Aorta (tissue), 5 donors: Measurements from ENCODE around the gene CSF1R. TPM values are rescaled to one million over a fixed set of nuclear protein-coding genes. Genes with fewer than 3 reads are reported as not detected.
A peak's percentile ranks its signal among the peaks of the same experiment; 100 is the strongest.
"Not testable (repeated sequence)": the region's sequence is repeated elsewhere in the genome, so short reads cannot be mapped to it uniquely, and the experiment has no call there.

Source experiments
- ATAC-seq: fragments of 200-7000 bp; cut with Tn5 transposase; one replicate; pipeline ENCODE4 v1.9.1; 2022; ENCODE audit warnings: moderate library complexity; ENCODE audit not compliant: low FRiP score
- DNase-seq, 2 donors: peaks; one replicate each; pipeline ENCODE4 v3.0.0-alpha.2; 2020
- H3K27ac ChIP-seq, 2 donors: one replicate each; pipeline ENCODE4 v1.5.1; 2013; ENCODE audit warnings: low read length in 2 of 2, mild to moderate bottlenecking in 2 of 2, moderate library complexity in 2 of 2, control low read depth in 1 of 2, inconsistent platforms in 1 of 2, low read depth in 1 of 2
- H3K27me3 ChIP-seq, 2 donors: one replicate each; pipeline ENCODE4 v1.6.1; 2013; ENCODE audit warnings: control low read depth in 1 of 2, low read length in 1 of 2, mild to moderate bottlenecking in 1 of 2, moderate library complexity in 1 of 2; ENCODE audit not compliant: insufficient read depth in 2 of 2, control insufficient read depth in 1 of 2
- H3K36me3 ChIP-seq, 2 donors: one replicate each; pipeline ENCODE4 v1.6.1; 2013; ENCODE audit warnings: control low read depth in 1 of 2, low read length in 1 of 2, mild to moderate bottlenecking in 1 of 2; ENCODE audit not compliant: insufficient read depth in 2 of 2, control insufficient read depth in 1 of 2
- H3K4me1 ChIP-seq, 2 donors: one replicate each; pipeline ENCODE4 v1.6.1; 2013; ENCODE audit warnings: low read length in 2 of 2, control low read depth in 1 of 2, mild to moderate bottlenecking in 1 of 2, moderate library complexity in 1 of 2; ENCODE audit not compliant: insufficient read depth in 2 of 2, control insufficient read depth in 1 of 2
- H3K4me3 ChIP-seq, 2 donors: one replicate each; pipeline ENCODE4 v1.5.1; 2013; ENCODE audit warnings: low read length in 2 of 2, control low read depth in 1 of 2, mild to moderate bottlenecking in 1 of 2
- H3K9me3 ChIP-seq: one replicate; pipeline ENCODE4 v1.6.1; 2013; ENCODE audit warnings: mild to moderate bottlenecking, low read length; ENCODE audit not compliant: control insufficient read depth
- WGBS, 2 donors: extraction: QIAGEN DNeasy Blood & Tissue Kit; methylation state at CpG; one replicate each; pipeline ENCODE4 v1.1.7; 2013; 5-methylcytosine and 5-hydroxymethylcytosine counted together
- intact Hi-C, 2 donors: fragments of 100-400 bp; cut with DNase I; formaldehyde crosslinking; loops; one replicate each; pipeline versions ENCODE4 v1.14.2 to v1.15.0; 2022
- polyA plus RNA-seq, 2 donors: library from polyadenylated mRNA; stranded (reverse); fragments of 200-250 nt; gene quantifications; one replicate each; pipeline ENCODE4 v1.2.3, GENCODE V29; 2013
- total RNA-seq, 2 donors: library from RNA; stranded (reverse); fragmentation: NEBNext Ultra II Directional; extraction: Animal tissue kit (Norgen Biotek cat#: 25700); gene quantifications; one replicate each; pipeline ENCODE4 v1.2.1, GENCODE V29; 2021
- donor health status: healthy with polysubstance abuse.
- donor health status: Bipolar disorder and iron deficiency.
- donor health status: DM: no; HTN: no; CAD: no.
- donor health status: DM: no; HTN: no; CAD: no.
- donor health status: DM: yes; HTN: yes; CAD: no.

Gene CSF1R
- total and polyA plus RNA-seq, 4 donors: 3.4 to 125 (median 25.2) TPM

DNA sequence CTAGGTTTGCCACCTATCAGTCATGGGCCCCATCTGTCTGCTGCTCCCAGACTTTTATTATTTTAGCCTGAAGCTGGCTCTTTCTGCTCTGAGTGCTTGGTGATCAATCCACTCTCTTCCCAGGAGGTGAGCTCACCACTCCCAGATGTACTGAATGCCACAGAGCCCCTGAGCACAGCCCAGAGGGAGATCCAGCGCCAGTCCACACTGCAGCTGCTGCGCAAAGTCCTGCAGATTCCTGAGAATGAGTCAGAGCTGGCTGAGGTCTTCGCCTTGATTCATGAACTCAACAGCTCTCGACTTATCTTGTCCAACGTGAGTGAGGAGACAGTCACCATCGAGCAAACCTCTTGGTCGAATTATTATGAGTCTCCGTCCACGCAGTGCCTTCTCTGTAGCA is 49.8 kb downstream of the CSF1R start:
- no peak overlapping the region for H3K27ac ChIP-seq
- no peaks in the 10 kb centered on the region for H3K9me3 ChIP-seq
- no peaks in the 10 kb centered on the region for H3K4me1 ChIP-seq
- intact Hi-C loops: no loop called here
- H3K36me3 ChIP-seq: peaks cover 15 to 25% of the 10 kb centered on the region in 2 donors
- no peaks in the 10 kb centered on the region for H3K27me3 ChIP-seq
- peak; percentile 75 for ATAC-seq
- DNase-seq: no peak
- WGBS, 2 donors: 70 to 80% methylated on average over 9 of the region's 9 CpGs
- no peak overlapping the region for H3K4me3 ChIP-seq

DNA sequence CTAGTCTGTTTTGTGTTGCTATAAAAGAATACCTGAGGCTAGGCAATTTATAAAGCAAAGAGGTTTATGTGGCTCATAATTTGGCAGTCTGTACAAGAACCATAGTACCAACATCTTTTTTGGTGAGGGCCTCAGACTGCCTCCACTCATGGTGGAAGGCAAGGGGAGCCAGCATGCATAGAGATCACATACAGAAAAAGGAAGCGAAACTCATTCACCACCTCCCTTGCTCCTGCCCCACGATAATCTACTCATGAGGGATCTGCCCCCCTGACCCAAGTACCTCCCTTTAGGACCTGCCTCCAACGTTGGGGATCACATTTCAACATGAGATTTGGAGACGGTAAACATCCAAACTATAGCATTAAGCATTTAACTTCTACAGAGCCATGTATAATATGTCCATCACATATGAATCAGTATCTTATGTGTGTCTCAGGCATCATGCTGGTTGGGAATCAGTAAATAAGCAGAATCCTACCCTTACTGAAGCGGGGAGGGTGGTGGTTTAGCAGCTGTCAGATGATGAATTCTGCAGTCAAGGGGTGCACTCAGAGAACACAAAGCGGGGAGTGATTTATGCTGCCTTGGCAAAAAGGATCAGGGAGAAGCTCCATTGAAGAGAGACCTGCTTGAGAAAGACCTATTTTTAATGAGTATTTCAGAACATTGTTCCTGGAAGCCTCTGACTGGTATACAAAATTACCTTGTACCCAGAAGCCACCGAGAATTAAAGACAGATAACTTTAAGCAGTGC is 51.0 kb downstream of the CSF1R start:
- Histone ChIP-seq H3K27ac (no peak overlapping the region), H3K4me3 (no peak overlapping the region), H3K9me3 (no peaks in the 10 kb centered on the region), H3K36me3 (peaks cover 12 to 16% of the 10 kb centered on the region in 2 donors), H3K4me1 (no peaks in the 10 kb centered on the region), H3K27me3 (no peaks in the 10 kb centered on the region)
- DNase-seq (no peak), ATAC-seq (no peak)
- WGBS, 2 donors: 77 to 79% methylated on average over 7 of the region's 7 CpGs
- intact Hi-C loops: no loop called here

DNA sequence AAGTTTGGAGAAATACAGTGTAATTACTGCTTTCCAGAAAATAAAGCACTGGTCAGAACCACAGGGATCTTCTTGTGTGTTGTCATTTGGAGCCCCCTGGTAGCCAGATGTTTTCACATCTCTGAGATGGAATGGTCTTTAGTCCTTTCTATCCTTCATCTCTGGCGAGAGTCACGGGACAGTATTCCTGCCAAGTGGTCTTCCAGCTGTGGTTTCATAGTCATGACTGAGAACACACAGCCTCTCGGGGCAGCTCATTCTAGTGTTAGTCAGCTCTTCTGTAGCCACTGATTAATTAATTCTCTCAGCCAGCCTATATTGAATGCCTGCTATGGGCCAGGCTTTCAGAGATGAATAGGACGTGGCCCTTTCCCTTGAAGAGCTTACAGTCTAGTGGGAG is 51.7 kb downstream of the CSF1R start:
- DNase-seq (no peak), ATAC-seq (peak; percentile 23)
- no peaks in the 10 kb centered on the region for H3K4me1 ChIP-seq
- H3K36me3 ChIP-seq: peaks cover 12 to 16% of the 10 kb centered on the region in 2 donors
- intact Hi-C loops: no loop called here
- H3K27me3 ChIP-seq: no peaks in the 10 kb centered on the region
- no peaks in the 10 kb centered on the region for H3K9me3 ChIP-seq
- WGBS, 2 donors: 77 to 83% methylated on average over 4 of the region's 4 CpGs
- H3K4me3 ChIP-seq: no peak overlapping the region
- H3K27ac ChIP-seq: no peak overlapping the region

DNA sequence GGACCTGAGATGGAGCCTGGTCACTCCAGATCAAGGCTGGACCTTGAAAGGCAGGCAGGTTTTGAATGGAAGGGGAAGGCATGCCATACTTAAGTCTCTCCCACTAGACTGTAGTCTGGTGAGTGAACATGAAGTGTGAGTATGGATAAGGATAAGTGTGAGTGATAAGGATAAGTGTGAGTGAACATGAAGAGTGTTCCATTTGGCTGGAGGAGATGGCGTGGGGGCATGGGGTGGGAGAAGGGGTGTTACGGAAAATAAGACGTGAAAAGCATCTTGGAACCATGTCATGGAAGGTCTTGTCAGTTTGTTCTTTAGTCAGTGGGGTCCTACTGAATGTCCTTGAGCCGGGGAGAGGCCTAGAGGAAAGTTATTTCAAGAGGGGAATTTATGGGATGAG is 53.0 kb downstream of the CSF1R start:
- Histone ChIP-seq H3K9me3 (no peaks in the 10 kb centered on the region), H3K4me1 (no peaks in the 10 kb centered on the region), H3K36me3 (peaks cover 12 to 16% of the 10 kb centered on the region in 2 donors), H3K27ac (no peak overlapping the region), H3K27me3 (no peaks in the 10 kb centered on the region), H3K4me3 (no peak overlapping the region)
- intact Hi-C loops: no loop called here
- ATAC-seq (no peak), DNase-seq (no peak)
- WGBS, 2 donors: 87 to 92% methylated on average over 4 of the region's 4 CpGs

DNA sequence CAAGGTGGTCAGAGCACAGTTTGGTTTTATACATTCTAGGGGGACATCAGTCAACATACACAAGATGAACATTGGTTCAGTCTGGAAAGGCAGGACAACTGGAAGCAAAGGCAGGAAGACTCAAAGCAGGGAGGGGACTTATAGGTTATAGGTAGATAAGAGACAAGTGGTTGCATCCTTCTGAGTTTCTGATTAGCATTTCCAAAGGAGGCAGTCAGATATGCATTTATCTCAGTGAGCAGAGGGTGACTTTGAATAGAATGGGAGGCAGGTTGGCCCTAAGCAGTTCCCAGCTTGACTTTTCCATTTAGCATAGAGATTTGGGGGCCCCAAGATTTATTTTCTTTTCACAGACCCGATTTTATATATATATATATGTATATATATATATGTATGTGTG is 58.3 kb downstream of the CSF1R start:
- H3K4me1 ChIP-seq, ATAC-seq, DNase-seq, H3K27me3 ChIP-seq, intact Hi-C loops, H3K27ac ChIP-seq, H3K4me3 ChIP-seq, H3K9me3 ChIP-seq: not testable (repeated sequence)
- H3K36me3 ChIP-seq: peaks cover 9 to 14% of the 10 kb centered on the region in 2 donors
- 48 to 64% methylated on average over 1 of the region's 1 CpG for WGBS, 2 donors

DNA sequence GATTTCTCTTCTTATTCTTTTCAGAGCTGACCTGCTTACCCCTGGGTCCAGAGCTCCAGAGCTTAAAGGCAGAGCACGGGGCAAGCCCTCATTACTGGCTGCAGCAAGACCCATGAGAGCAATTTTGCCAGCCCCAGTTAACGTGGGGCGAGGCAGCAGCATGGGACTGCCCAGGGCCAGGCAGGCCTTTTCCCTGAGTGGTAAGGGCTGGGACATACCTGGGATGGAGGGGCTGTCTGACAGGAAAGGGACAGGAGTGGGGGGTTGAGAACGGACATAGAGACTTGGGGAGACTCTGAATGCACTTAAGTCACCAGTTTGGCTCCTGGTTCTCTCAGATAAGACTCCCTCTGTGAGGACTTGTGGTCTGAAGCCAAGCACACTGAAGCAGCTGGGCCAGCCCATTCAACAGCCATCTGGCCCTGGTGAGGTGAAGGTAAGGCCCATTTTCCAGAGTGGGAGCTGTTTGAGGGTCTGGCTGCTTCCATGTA is 59.6 kb downstream of the CSF1R start:
- Histone ChIP-seq H3K9me3 (no peaks in the 10 kb centered on the region), H3K27ac (no peak overlapping the region), H3K27me3 (no peaks in the 10 kb centered on the region), H3K4me3 (no peak overlapping the region), H3K4me1 (peaks cover 0 to 1% of the 10 kb centered on the region in 2 donors), H3K36me3 (peaks cover 5 to 10% of the 10 kb centered on the region in 2 donors)
- intact Hi-C loops: no loop called here
- DNase-seq: no peak
- ATAC-seq: no peak
- WGBS, 2 donors: 77 to 85% methylated on average over 4 of the region's 4 CpGs

DNA sequence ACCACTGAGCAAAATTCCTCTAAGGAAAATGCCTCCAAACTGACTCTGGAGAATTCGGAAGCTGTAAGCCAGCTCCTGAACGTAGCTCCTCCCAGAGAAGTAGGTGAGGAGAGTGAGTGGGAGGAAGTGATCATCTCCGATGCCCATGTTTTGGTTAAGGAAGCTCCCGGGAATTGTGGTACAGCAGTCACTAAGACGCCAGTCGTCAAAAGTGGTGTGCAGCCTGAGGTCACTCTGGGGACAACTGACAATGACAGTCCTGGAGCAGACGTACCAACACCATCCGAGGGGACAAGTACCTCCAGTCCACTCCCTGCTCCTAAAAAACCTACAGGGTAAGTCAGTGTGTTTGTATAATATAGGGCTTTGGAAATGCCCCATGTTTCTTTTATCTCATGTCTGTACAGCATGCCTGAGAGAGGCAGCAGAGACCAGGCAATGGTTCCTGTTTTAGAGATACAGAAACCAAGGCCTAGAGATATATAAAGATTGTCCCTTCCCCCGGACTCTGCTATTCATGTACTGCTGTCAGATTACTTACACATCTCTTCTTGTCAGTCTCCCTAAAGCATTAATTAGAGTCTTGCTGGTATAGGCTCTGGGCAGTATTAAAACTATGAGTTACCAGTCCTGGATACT is 61.9 kb downstream of the CSF1R start:
- ATAC-seq (no peak), DNase-seq (no peak)
- Histone ChIP-seq H3K4me1 (peaks cover 1 to 6% of the 10 kb centered on the region in 2 donors), H3K27ac (no peak overlapping the region), H3K4me3 (no peak overlapping the region), H3K9me3 (no peaks in the 10 kb centered on the region), H3K36me3 (peaks cover 5 to 6% of the 10 kb centered on the region in 2 donors), H3K27me3 (no peaks in the 10 kb centered on the region)
- intact Hi-C loops: no loop called here
- WGBS, 2 donors: 47 to 52% methylated on average over 9 of the region's 9 CpGs

DNA sequence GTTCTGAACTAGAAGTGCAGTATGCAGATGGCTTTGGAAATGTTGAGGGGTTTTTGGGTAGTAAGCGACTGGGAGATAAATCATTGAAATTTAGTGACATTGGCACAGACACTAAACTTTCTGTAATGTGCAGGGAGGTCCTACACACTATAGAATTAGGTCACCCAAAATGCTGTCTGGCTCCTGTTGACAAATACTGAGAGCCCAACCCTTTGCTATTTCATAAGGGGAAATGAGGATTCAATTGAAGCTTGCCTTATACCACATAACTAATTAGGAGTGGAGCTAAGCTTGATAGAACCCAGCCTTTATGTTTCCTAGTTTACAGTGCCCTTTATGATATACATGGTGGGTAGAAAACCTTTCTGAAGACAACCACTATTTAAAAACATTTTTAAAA is 63.2 kb downstream of the CSF1R start:
- no peaks in the 10 kb centered on the region for H3K9me3 ChIP-seq
- 89 to 93% methylated on average over 1 of the region's 1 CpG for WGBS, 2 donors
- no peaks in the 10 kb centered on the region for H3K27me3 ChIP-seq
- DNase-seq (no peak), ATAC-seq (no peak)
- H3K4me3 ChIP-seq: no peak overlapping the region
- peak overlapping the region in 1 of 2 donors; percentile 4 for H3K27ac ChIP-seq
- peaks cover 1 to 6% of the 10 kb centered on the region in 2 donors for H3K4me1 ChIP-seq
- intact Hi-C loops: no loop called here
- peaks cover 5 to 6% of the 10 kb centered on the region in 2 donors for H3K36me3 ChIP-seq

DNA sequence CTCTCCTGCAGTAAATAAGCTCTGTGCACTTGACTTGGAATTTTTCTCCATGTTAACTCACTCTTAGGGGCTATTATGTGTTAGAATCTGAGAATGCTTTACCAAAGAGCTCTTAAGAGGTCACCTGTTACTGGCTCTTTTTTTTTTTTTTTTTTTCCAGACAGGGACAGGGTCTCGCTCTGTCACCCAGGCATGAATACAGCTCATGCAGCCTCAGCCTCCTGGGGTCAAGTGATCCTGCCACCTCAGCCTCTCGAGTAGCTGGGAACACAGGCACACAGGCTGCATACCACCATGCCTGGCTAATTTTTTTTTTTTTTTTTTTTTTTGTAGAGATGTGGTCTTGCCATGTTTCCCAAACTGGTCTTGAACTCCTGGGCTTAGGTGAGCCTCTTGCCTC is 63.7 kb downstream of the CSF1R start:
- peaks cover 1 to 6% of the 10 kb centered on the region in 2 donors for H3K4me1 ChIP-seq
- ATAC-seq (peak; percentile 27), DNase-seq (no peak)
- intact Hi-C loops: no loop called here
- H3K4me3 ChIP-seq: no peak overlapping the region
- 54 to 58% methylated on average over 2 of the region's 2 CpGs for WGBS, 2 donors
- no peak overlapping the region for H3K27ac ChIP-seq
- H3K9me3 ChIP-seq: no peaks in the 10 kb centered on the region
- peaks cover 4 to 5% of the 10 kb centered on the region in 2 donors for H3K36me3 ChIP-seq
- H3K27me3 ChIP-seq: no peaks in the 10 kb centered on the region
